H9 (cell line): ENCODE results near the gene ITSN2. TPM values are rescaled to one million over a fixed set of nuclear protein-coding genes. Genes with fewer than 3 reads are reported as not detected.

Experiments
- DNase-seq: peaks from one replicate; pipeline ENCODE4 v3.0.0-alpha.2; 2017
- H2AFZ ChIP-seq: one replicate; pipeline ENCODE4 v1.6.1; 2013; ENCODE audit warnings: mild to moderate bottlenecking, low read length, control low read depth, moderate library complexity
- H2AK5ac ChIP-seq: 2 replicates; pipeline ENCODE4 v1.6.1; 2013; ENCODE audit warnings: low read length, control low read depth, mixed read lengths; ENCODE audit not compliant: insufficient read length
- H2BK120ac ChIP-seq: one replicate; pipeline ENCODE4 v1.6.1; 2013; ENCODE audit warnings: low read depth, mild to moderate bottlenecking, low read length, control low read depth, inconsistent platforms; ENCODE audit not compliant: poor library complexity, severe bottlenecking
- H2BK12ac ChIP-seq: 2 replicates; pipeline ENCODE4 v1.6.1; 2013; ENCODE audit warnings: low read length, control low read depth, mixed read lengths, low read depth; ENCODE audit not compliant: insufficient read length
- H2BK15ac ChIP-seq: 2 replicates; pipeline ENCODE4 v1.6.1; 2013; ENCODE audit warnings: low read depth, low read length, control low read depth
- H2BK20ac ChIP-seq: one replicate; pipeline ENCODE4 v1.6.1; 2013; ENCODE audit warnings: low read depth, mild to moderate bottlenecking, low read length, control low read depth, inconsistent platforms; ENCODE audit not compliant: poor library complexity, severe bottlenecking
- H2BK5ac ChIP-seq: 2 replicates; pipeline ENCODE4 v1.6.1; 2013; ENCODE audit warnings: low read length, control low read depth, mixed read lengths; ENCODE audit not compliant: insufficient read length
- H3K14ac ChIP-seq: 2 replicates; pipeline ENCODE4 v1.6.1; 2013; ENCODE audit warnings: low read length, control low read depth; ENCODE audit not compliant: insufficient read depth
- H3K18ac ChIP-seq: 2 replicates; pipeline ENCODE4 v1.6.1; 2013; ENCODE audit warnings: low read depth, mild to moderate bottlenecking, mixed read lengths, low read length, control low read depth; ENCODE audit not compliant: insufficient read length
- H3K23ac ChIP-seq: 2 replicates; pipeline ENCODE4 v1.6.1; 2013; ENCODE audit warnings: low read length, control low read depth, mixed read lengths, low read depth; ENCODE audit not compliant: insufficient read length
- H3K23me2 ChIP-seq: 2 replicates; pipeline ENCODE4 v1.6.1; 2013; ENCODE audit warnings: low read depth, mild to moderate bottlenecking, mixed read lengths, low read length, control low read depth; ENCODE audit not compliant: insufficient read length, poor library complexity, severe bottlenecking
- H3K27ac ChIP-seq: 2 replicates; pipeline ENCODE4 v1.5.1; 2013; ENCODE audit warnings: low read length, control low read depth, mixed read lengths, low read depth; ENCODE audit not compliant: insufficient read length
- H3K27me3 ChIP-seq: 2 replicates; pipeline ENCODE4 v1.6.1; 2013; ENCODE audit warnings: low read length, control low read depth, inconsistent platforms; ENCODE audit not compliant: insufficient read depth
- H3K4ac ChIP-seq: 2 replicates; pipeline ENCODE4 v1.6.1; 2013; ENCODE audit warnings: low read depth, mild to moderate bottlenecking, control low read depth, inconsistent platforms, low read length, moderate library complexity
- H3K4me1 ChIP-seq: 2 replicates; pipeline ENCODE4 v1.6.1; 2013; ENCODE audit warnings: low read length, control low read depth, inconsistent platforms; ENCODE audit not compliant: insufficient read depth
- H3K4me2 ChIP-seq: 2 replicates; pipeline ENCODE4 v1.6.1; 2013; ENCODE audit warnings: low read length, control low read depth, mixed read lengths; ENCODE audit not compliant: insufficient read length, insufficient read depth
- H3K56ac ChIP-seq: 2 replicates; pipeline ENCODE4 v1.6.1; 2013; ENCODE audit warnings: low read depth, mild to moderate bottlenecking, mixed read lengths, low read length, control low read depth; ENCODE audit not compliant: insufficient read length
- H3K79me1 ChIP-seq: 2 replicates; pipeline ENCODE4 v1.6.1; 2013; ENCODE audit warnings: low read depth, mild to moderate bottlenecking, moderate library complexity, low read length, control low read depth, inconsistent platforms; ENCODE audit not compliant: insufficient read depth, poor library complexity, severe bottlenecking
- H3K79me2 ChIP-seq: 2 replicates; pipeline ENCODE4 v1.6.1; 2013; ENCODE audit warnings: low read length, control low read depth, inconsistent platforms; ENCODE audit not compliant: insufficient read depth
- H3K9ac ChIP-seq: 2 replicates; pipeline ENCODE4 v1.6.1; 2013; ENCODE audit warnings: low read length, control low read depth, mixed read lengths; ENCODE audit not compliant: insufficient read length; ENCODE audit errors: extremely low read depth
- H3K9me3 ChIP-seq: one replicate; pipeline ENCODE4 v1.6.1; 2013; ENCODE audit warnings: low read depth, low read length, inconsistent platforms; ENCODE audit not compliant: control insufficient read depth
- H3T11ph ChIP-seq: one replicate; pipeline ENCODE4 v1.6.1; 2013; ENCODE audit warnings: mild to moderate bottlenecking, low read length, control low read depth, inconsistent platforms
- H4K20me1 ChIP-seq: one replicate; pipeline ENCODE4 v1.6.1; 2013; ENCODE audit not compliant: control insufficient read depth, insufficient read length, insufficient read depth
- H4K5ac ChIP-seq: 2 replicates; pipeline ENCODE4 v1.6.1; 2013; ENCODE audit warnings: low read depth, mild to moderate bottlenecking, mixed read lengths, low read length, control low read depth; ENCODE audit not compliant: insufficient read length
- H4K8ac ChIP-seq: replicated peaks from 2 replicates; pipeline ENCODE4 v1.6.1; 2013; ENCODE audit warnings: low read length, control low read depth, mixed read lengths, low read depth; ENCODE audit not compliant: insufficient read length
- H4K91ac ChIP-seq: 2 replicates; pipeline ENCODE4 v1.6.1; 2013; ENCODE audit warnings: low read depth, mild to moderate bottlenecking, moderate library complexity, mixed read lengths, low read length, control low read depth; ENCODE audit not compliant: insufficient read length
- H3K27ac Mint-ChIP-seq, 3 experiments: 2 replicates in 2 of 3; 3 replicates in 1 of 3; pipeline ENCODE4 v1.8.0; 2020 to 2021; ENCODE audit warnings: mixed read lengths in 3 of 3, mild to moderate bottlenecking in 1 of 3, moderate library complexity in 1 of 3
- H3K27me3 Mint-ChIP-seq: 2 replicates; pipeline ENCODE4 v1.8.0; 2021; ENCODE audit warnings: low read depth, mild to moderate bottlenecking, moderate library complexity, mixed read lengths
- H3K36me3 Mint-ChIP-seq, 3 experiments: 2 replicates in 2 of 3; 3 replicates in 1 of 3; pipeline ENCODE4 v1.8.0; 2020 to 2021; ENCODE audit warnings: low read depth in 3 of 3, mixed read lengths in 3 of 3; ENCODE audit not compliant: insufficient read depth in 1 of 3
- H3K4me1 Mint-ChIP-seq, 2 experiments: 2 replicates each; pipeline ENCODE4 v1.8.0; 2020; ENCODE audit warnings: mixed read lengths in 2 of 2
- H3K4me3 Mint-ChIP-seq, 2 experiments: 2 replicates in 1 of 2; 3 replicates in 1 of 2; pipeline ENCODE4 v1.8.0; 2020 to 2021; ENCODE audit warnings: mild to moderate bottlenecking in 2 of 2, mixed read lengths in 2 of 2, moderate library complexity in 1 of 2
- H3K9me3 Mint-ChIP-seq, 2 experiments: 2 replicates in 1 of 2; 3 replicates in 1 of 2; pipeline ENCODE4 v1.8.0; 2020; ENCODE audit warnings: mild to moderate bottlenecking in 2 of 2, mixed read lengths in 2 of 2, moderate library complexity in 1 of 2
- CTCF ChIP-seq: fragments of 200-600 bp; sonication (generic); conservative IDR thresholded peaks from 3 replicates; pipeline ENCODE4 v1.8.0; 2021; ENCODE audit warnings: antibody characterized with exemption, mild to moderate bottlenecking
- WGBS: extraction: QIAGEN DNeasy Blood & Tissue Kit; methylation state at CpG from one replicate; pipeline ENCODE4 v1.1.7; 2013; ENCODE audit warnings: missing lambda C conversion rate, low lambda C conversion rate, mixed read lengths; ENCODE audit not compliant: insufficient read length; ENCODE audit errors: extremely low coverage; 5-methylcytosine and 5-hydroxymethylcytosine counted together
- total RNA-seq: library from RNA; stranded (reverse); gene quantifications from 2 replicates; pipeline ENCODE4 v1.2.1, GENCODE V29; 2021

Gene ITSN2
- total RNA-seq, 1 experiment from 2014 or later, result 17.0 TPM

DNA sequence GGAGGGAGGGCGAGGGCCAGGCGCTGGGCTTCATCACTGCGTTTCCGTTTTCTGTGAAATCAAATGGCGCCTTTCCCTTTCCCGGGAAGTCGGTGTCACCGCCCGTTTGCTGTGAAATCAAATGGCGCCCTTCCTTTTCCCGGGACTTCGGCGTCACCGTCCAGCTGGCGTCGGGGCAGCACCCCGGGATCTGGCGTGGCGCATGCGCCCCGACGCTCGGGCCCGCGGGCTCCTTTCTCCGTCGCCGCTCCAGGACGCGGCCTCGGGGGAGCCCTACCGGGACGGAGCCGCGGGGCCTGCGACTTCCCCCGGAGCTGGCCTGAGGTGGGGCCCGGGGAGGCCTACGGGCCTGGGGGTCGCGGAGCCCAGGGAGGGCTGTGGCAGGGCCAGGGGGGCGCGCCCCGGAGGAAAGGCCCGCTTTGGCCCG, 185.5 kb downstream of the ITSN2 start, which contains the start of gene FAM228A:
Gene FAM228A, plus strand, starts transcription at position 203 of the 427 bp plus-strand sequence. CDS start 428 bp downstream, outside the sequence.
- DNase-seq, result no peak
- WGBS, result no CpG with 5 or more reads among the region's 46 CpGs
- H2AFZ ChIP-seq, result no peak within 1 kb of the TSS

More for the DNA sequence above, 185.5 kb downstream of the ITSN2 start, which contains the start of gene FAM228A:
- Histone ChIP-seq H3K23ac (no peak within 1 kb of the TSS), H2AK5ac (no peak within 1 kb of the TSS), H3K23me2 (no peaks in the 10 kb centered on the region), H4K20me1 (no peaks in the 10 kb centered on the region), H2BK120ac (no peak within 1 kb of the TSS), H3K18ac (no peak within 1 kb of the TSS), H3T11ph (no peak within 1 kb of the TSS), H3K56ac (no peak within 1 kb of the TSS), H4K5ac (no peak within 1 kb of the TSS), H4K8ac (no peak within 1 kb of the TSS), H3K4me1 (no peaks in the 10 kb centered on the region), H2BK12ac (no peak within 1 kb of the TSS), H3K4ac (no peak within 1 kb of the TSS), H2BK15ac (no peak within 1 kb of the TSS), H3K79me2 (no peaks in the 10 kb centered on the region), H3K27me3 (no peaks in the 10 kb centered on the region), H3K27ac (no peak within 1 kb of the TSS), H3K4me2 (no peak within 1 kb of the TSS), H3K9ac (no peak within 1 kb of the TSS), H3K79me1 (no peaks in the 10 kb centered on the region), H3K14ac (no peak within 1 kb of the TSS), H3K9me3 (no peaks in the 10 kb centered on the region), H2BK20ac (no peak within 1 kb of the TSS), H2BK5ac (no peak within 1 kb of the TSS), H4K91ac (no peak within 1 kb of the TSS)
- peaks cover 1% of the 10 kb centered on the region; the same call in 1 of the 2 replicates for H3K27me3 Mint-ChIP-seq
- no peaks in the 10 kb centered on the region for H3K36me3 Mint-ChIP-seq
- no peak for TF ChIP-seq CTCF
- no peaks in the 10 kb centered on the region for H3K9me3 Mint-ChIP-seq
- no peaks in the 10 kb centered on the region for H3K4me1 Mint-ChIP-seq
- H3K4me3 Mint-ChIP-seq, result no peak within 1 kb of the TSS
- H3K27ac Mint-ChIP-seq, result no peak within 1 kb of the TSS
